A549 treated with dexamethasone at 1 μM for 4 hours (cell line): ENCODE measurements around the gene KLKB1. TPM values are rescaled to one million over a fixed set of nuclear protein-coding genes. Genes with fewer than 3 reads are reported as not detected.

Source experiments
- total RNA-seq: library from RNA; stranded (reverse); fragments of 200-300 nt; extraction: Qiagen RNA extraction; gene quantifications from 5 replicates; pipeline ENCODE4 v1.2.3, GENCODE V29; 2022

KLKB1 gene
- total RNA-seq = 0.05 TPM in 1 of 5 replicates, not detected in the others

DNA sequence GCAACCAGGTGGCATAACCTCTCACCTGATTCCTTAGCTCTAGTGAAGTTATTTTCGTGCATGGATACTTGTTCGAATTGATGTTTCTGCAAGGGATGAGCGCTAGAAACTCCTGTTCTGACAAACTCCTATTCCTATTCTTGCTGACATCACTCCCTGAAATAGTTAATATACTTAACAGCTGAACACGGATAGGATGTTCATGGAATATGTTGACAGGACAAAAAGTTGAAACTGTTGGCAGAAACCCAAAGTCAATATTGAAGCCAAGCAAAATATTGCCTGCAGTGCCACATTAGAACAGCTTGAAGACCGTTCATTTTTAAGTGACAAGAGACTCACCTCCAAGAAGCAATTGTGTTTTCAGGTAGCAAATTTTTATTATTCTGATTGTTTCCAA, at the start of gene KLKB1:
KLKB1 (plus strand) TSS at position 287 of the 400 bp plus-strand sequence. CDS start 689 bp downstream, outside the sequence.

DNA sequence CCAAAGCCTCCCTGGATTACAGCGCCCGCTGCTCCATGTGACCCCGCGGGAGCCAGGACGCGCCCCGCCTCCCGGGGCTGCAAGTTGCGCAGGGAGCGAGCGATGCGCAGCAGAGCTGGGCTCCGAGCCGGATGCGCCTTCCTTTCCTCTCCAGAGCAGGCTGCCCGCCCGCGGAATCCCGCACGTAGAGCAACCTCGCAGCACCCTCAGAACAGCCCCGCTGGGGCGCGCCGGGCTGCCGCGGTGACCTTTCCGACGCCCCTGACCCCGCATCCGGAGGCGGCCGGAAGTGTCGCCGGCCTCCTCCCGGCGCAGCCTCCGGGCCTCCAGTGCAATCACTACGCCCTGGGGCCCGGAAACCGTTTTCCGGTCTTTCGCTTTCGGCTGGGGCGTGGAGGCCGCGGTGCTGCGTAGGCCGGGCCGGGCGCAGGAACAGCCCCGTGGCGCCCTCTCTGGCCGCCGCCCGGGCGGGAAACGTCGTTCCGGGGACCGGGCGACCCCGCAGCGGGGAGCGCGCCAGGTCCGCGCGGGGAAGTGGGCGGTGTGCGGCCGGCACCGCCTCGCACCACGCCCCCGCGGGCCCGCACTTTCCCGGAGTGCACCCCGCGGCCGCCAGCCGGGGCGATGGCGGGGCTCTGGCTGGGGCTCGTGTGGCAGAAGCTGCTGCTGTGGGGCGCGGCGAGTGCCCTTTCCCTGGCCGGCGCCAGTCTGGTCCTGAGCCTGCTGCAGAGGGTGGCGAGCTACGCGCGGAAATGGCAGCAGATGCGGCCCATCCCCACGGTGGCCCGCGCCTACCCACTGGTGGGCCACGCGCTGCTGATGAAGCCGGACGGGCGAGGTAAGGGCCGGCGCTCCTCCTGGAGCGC, 35.9 kb upstream of the KLKB1 start, which contains the start of gene CYP4V2:
CYP4V2 (plus strand) TSS at position 368 of the 866 bp plus-strand sequence; CDS start at position 625, 257 bp downstream.

GRCh38 chr4:186265683-186266652, 38.7 kb downstream of the KLKB1 start, which contains the start of gene F11:
Gene F11, plus strand, starts transcription at chr4:186266189. Its CDS starts 948 bp downstream, at chr4:186267137.

Other genes starting within 250 kb of the KLKB1 start
- gene TLR3, start 158.4 kb upstream of the KLKB1 start, total RNA-seq = 0.19 to 0.43 TPM (median 0.36 TPM) in 5 replicates
- gene FAM149A, start 122.8 kb upstream of the KLKB1 start, total RNA-seq = 1.3 to 2.1 TPM (median 1.6 TPM) in 5 replicates
- gene CYP4V2, start 35.9 kb upstream of the KLKB1 start, total RNA-seq = 2.9 to 3.4 TPM (median 3.2 TPM) in 5 replicates
- not detected in 5 replicates for gene F11, start 38.7 kb downstream of the KLKB1 start, total RNA-seq